ENCODE data around the gene ZNF775.

DNA sequence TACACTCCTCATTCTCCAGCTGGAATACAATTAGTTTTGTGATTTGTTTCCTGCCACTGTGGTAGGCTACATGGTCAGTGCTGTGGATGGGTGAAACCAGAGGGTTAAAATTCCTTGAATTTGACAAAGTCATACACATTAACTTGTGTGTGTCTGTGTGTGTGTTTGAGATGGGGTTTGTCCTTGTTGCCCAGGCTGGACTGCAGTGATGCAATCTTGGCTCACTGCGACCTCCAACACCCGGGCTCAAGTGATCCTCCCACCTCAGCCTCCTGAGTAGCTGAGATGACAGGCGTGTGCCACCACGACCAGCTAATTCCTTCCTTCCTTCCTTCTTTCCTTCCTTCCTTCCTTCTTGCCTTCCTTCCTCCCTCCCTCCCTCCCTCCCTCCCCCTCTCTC is 46.5 kb downstream of the ZNF775 start:
- TF ChIP-seq POLR2A (IDR thresholded peaks at IDR 0.05; ENCODE audit: low read length) (no peak), GATA1 (IDR thresholded peaks at IDR 0.05; ENCODE audit: low read depth, low read length) (no peak)
